Hepatocyte (in vitro differentiated cells): ENCODE measurements around the gene NMBR. TPM values are rescaled to one million over a fixed set of nuclear protein-coding genes. Genes with fewer than 3 reads are reported as not detected.
A peak's percentile ranks its signal among the peaks of the same experiment; 100 is the strongest.

Experiments used
- DNase-seq: peaks from one replicate; pipeline ENCODE4 v3.0.0-alpha.2; 2016; ENCODE audit warnings: low spot score
- H2AFZ ChIP-seq: fragments of 200-600 bp; sonication (generic); 2 replicates; pipeline ENCODE4 v1.6.0; 2016; ENCODE audit warnings: antibody characterized with exemption, mild to moderate bottlenecking
- H3K27ac ChIP-seq: fragments of 200-600 bp; sonication (generic); 2 replicates; pipeline ENCODE4 v1.5.1; 2016; ENCODE audit warnings: mild to moderate bottlenecking
- H3K27me3 ChIP-seq: fragments of 200-600 bp; sonication (generic); 2 replicates; pipeline ENCODE4 v1.6.1; 2016
- H3K36me3 ChIP-seq: fragments of 200-600 bp; sonication (generic); replicated peaks from 2 replicates; pipeline ENCODE4 v1.5.1; 2016; ENCODE audit warnings: low read depth; ENCODE audit not compliant: insufficient read depth
- H3K4me1 ChIP-seq: fragments of 200-600 bp; sonication (generic); 2 replicates; pipeline ENCODE4 v1.5.1; 2016; ENCODE audit warnings: mild to moderate bottlenecking, moderate library complexity; ENCODE audit not compliant: insufficient read depth
- H3K4me2 ChIP-seq: fragments of 200-600 bp; sonication (generic); 2 replicates; pipeline ENCODE4 v1.6.0; 2016
- H3K4me3 ChIP-seq: fragments of 200-600 bp; sonication (generic); 2 replicates; pipeline ENCODE4 v1.5.1; 2016; ENCODE audit warnings: mild to moderate bottlenecking
- H3K79me2 ChIP-seq: fragments of 200-600 bp; sonication (generic); 2 replicates; pipeline ENCODE4 v1.6.0; 2017; ENCODE audit warnings: mild to moderate bottlenecking
- H3K9me2 ChIP-seq: fragments of 200-600 bp; sonication (generic); replicated peaks from 2 replicates; pipeline ENCODE4 v1.6.0; 2017; ENCODE audit warnings: mild to moderate bottlenecking; ENCODE audit not compliant: insufficient read depth
- H3K9me3 ChIP-seq: fragments of 200-600 bp; sonication (generic); 2 replicates; pipeline ENCODE4 v1.5.1; 2016; ENCODE audit warnings: low read depth, mild to moderate bottlenecking
- H4K20me1 ChIP-seq: fragments of 200-600 bp; sonication (generic); 2 replicates; pipeline ENCODE4 v1.6.0; 2016; ENCODE audit warnings: mild to moderate bottlenecking; ENCODE audit not compliant: insufficient read depth, poor library complexity, severe bottlenecking
- EZH2 ChIP-seq: fragments of 200-600 bp; sonication (generic); IDR thresholded peaks from 2 replicates; pipeline ENCODE4 v1.6.1; 2016; ENCODE audit warnings: antibody characterized with exemption, mild to moderate bottlenecking, borderline replicate concordance
- EZH2phosphoT487 ChIP-seq: fragments of 200-600 bp; sonication (generic); IDR thresholded peaks from one replicate; pipeline ENCODE4 v1.6.1; 2018; ENCODE audit warnings: antibody characterized with exemption, mild to moderate bottlenecking, low read depth, moderate library complexity; ENCODE audit not compliant: unreplicated experiment, severe bottlenecking
- WGBS: methylation state at CpG from one replicate; pipeline ENCODE4 v1.1.6; 2016; ENCODE audit warnings: low lambda C conversion rate; ENCODE audit errors: missing lambda C conversion rate; 5-methylcytosine and 5-hydroxymethylcytosine counted together
- polyA plus RNA-seq: library from polyadenylated mRNA; unstranded; fragments of >200 nt; fragmentation: Nextera tagmentation; extraction: Ambion mirVana; gene quantifications from 2 replicates; pipeline ENCODE4 v1.2.1, GENCODE V29; 2016
- total RNA-seq: library from RNA; depleted of rRNA; stranded (reverse); fragments of >200 nt; gene quantifications from 2 replicates; pipeline ENCODE4 v1.2.3, GENCODE V29; 2014
- TF ChIP-seq, protein P1 (sequence below): fragments of 200-600 bp; sonication (generic); IDR thresholded peaks from 2 replicates; pipeline ENCODE4 v1.5.1; 2016; ENCODE audit warnings: antibody characterized with exemption, mild to moderate bottlenecking; ENCODE audit not compliant: poor library complexity

NMBR gene
- total and polyA plus RNA-seq, 2 experiments from 2014 or later = 0.27 TPM; not detected in 1

DNA sequence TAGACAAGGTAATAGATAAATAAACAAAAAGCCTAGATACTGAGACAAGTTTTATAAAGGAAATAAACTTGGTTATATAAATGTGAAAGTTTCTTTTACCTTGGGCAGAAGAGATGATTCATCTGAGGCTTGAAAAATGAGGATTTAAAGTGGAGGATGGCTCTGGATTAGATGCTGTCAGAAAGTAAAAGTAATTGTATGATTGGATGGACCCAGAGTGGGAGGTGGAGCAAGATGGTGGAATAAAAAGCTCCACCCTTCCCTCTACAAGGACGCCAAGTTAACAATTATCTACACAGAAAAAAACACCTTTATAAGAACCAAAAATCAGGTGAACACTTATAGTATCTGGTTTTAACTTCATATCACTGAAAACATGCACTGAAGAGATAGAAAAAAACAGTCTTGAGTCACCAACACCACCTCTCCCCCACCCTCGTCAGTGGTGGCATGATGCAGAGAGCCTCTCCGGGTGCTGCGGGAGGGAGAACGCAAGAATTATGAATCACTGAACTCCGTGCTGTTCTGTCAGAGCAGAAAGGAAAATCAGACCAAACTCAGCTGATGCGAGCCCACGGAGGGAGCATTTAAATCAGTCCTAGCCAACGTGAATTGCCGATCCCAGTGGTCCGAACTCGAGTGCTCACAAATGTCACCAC is 98.9 kb downstream of the NMBR start:
- Histone ChIP-seq H3K36me3 (no peaks in the 10 kb centered on the region), H3K4me1 (no peaks in the 10 kb centered on the region), H3K27ac (no peak overlapping the region), H3K79me2 (no peaks in the 10 kb centered on the region), H3K27me3 (no peaks in the 10 kb centered on the region), H4K20me1 (no peaks in the 10 kb centered on the region), H3K4me2 (no peak overlapping the region), H3K9me3 (no peaks in the 10 kb centered on the region), H2AFZ (no peak overlapping the region), H3K9me2 (no peaks in the 10 kb centered on the region), H3K4me3 (no peak overlapping the region)
- DNase-seq = no peak
- 93% methylated on average over 12 of the region's 12 CpGs for WGBS
- TF ChIP-seq, protein P1, sequence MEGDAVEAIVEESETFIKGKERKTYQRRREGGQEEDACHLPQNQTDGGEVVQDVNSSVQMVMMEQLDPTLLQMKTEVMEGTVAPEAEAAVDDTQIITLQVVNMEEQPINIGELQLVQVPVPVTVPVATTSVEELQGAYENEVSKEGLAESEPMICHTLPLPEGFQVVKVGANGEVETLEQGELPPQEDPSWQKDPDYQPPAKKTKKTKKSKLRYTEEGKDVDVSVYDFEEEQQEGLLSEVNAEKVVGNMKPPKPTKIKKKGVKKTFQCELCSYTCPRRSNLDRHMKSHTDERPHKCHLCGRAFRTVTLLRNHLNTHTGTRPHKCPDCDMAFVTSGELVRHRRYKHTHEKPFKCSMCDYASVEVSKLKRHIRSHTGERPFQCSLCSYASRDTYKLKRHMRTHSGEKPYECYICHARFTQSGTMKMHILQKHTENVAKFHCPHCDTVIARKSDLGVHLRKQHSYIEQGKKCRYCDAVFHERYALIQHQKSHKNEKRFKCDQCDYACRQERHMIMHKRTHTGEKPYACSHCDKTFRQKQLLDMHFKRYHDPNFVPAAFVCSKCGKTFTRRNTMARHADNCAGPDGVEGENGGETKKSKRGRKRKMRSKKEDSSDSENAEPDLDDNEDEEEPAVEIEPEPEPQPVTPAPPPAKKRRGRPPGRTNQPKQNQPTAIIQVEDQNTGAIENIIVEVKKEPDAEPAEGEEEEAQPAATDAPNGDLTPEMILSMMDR = no peak
- TF ChIP-seq EZH2phosphoT487 = no peak
- TF ChIP-seq EZH2 = no peak

DNA sequence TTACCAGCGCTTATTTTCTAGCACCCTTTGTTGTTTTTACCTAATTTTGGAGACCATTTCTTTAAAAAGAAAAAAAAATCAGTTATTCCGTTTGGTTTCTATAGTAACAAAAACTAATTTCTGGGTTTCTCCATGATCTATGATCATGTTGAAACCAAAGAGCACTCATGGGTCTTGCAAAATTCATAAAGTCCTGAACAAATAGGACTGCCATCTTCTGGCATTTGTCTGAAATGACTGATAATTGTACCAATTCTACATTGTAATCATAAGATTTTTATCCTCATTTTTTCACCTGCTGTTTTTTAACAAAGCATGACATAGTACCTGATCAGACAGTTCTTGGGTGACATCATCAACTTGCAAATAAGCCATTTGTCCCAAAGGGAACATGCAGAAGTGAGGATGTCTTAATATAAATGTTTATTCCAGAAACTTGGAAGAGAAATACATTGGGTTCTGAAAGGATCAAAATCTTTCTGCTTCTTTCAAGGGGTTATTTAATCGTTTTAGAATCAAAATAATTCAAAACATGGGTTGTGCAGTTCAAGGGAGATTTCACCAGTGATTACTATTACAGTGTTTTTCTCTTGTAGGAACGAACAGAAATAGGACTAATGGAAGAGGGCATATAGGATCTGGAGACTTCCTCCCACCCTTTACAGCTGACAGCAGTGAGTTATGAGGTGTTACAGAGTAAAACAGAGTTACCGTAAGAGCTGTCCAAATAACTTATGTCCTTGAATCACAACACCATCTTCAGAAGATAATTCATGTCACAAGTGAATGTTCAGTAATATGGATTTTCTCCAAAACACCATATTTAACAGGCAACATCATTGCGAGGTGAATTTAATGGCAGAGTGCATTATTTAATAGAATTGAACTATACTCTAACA is 101.3 kb downstream of the NMBR start:
- Histone ChIP-seq H4K20me1 (no peaks in the 10 kb centered on the region), H3K9me2 (no peaks in the 10 kb centered on the region), H3K9me3 (no peaks in the 10 kb centered on the region), H3K79me2 (no peaks in the 10 kb centered on the region), H3K4me3 (no peak overlapping the region), H3K27me3 (no peaks in the 10 kb centered on the region), H3K27ac (no peak overlapping the region), H3K36me3 (no peaks in the 10 kb centered on the region), H3K4me2 (no peak overlapping the region), H2AFZ (no peak overlapping the region), H3K4me1 (no peaks in the 10 kb centered on the region)
- TF ChIP-seq EZH2 = no peak
- TF ChIP-seq, protein P1 = peak; percentile 35
- no peak for DNase-seq
- WGBS = 45% methylated on average over 6 of the region's 6 CpGs

- Histone ChIP-seq H3K4me2 (no peak overlapping the region), H3K36me3 (no peaks in the 10 kb centered on the region), H2AFZ (no peak overlapping the region), H3K27me3 (no peaks in the 10 kb centered on the region), H3K79me2 (no peaks in the 10 kb centered on the region), H3K4me1 (no peaks in the 10 kb centered on the region), H3K4me3 (no peak overlapping the region), H3K9me2 (no peaks in the 10 kb centered on the region), H3K27ac (no peak overlapping the region), H3K9me3 (no peaks in the 10 kb centered on the region), H4K20me1 (no peaks in the 10 kb centered on the region)
- DNase-seq = no peak
- TF ChIP-seq, protein P1 = no peak
- TF ChIP-seq EZH2 = no peak
- TF ChIP-seq EZH2phosphoT487 = no peak
- WGBS = 91% methylated on average over 4 of the region's 4 CpGs
Measured at GRCh38 chr6:142035890-142036289, 111.0 kb downstream of the NMBR start.
